ENCODE measurements around the gene MARVELD3. TPM values are rescaled to one million over a fixed set of nuclear protein-coding genes. Genes with fewer than 3 reads are reported as not detected.

The MARVELD3 gene
- total RNA-seq, 1 donor from 2014 or later, result 0.24 TPM

DNA sequence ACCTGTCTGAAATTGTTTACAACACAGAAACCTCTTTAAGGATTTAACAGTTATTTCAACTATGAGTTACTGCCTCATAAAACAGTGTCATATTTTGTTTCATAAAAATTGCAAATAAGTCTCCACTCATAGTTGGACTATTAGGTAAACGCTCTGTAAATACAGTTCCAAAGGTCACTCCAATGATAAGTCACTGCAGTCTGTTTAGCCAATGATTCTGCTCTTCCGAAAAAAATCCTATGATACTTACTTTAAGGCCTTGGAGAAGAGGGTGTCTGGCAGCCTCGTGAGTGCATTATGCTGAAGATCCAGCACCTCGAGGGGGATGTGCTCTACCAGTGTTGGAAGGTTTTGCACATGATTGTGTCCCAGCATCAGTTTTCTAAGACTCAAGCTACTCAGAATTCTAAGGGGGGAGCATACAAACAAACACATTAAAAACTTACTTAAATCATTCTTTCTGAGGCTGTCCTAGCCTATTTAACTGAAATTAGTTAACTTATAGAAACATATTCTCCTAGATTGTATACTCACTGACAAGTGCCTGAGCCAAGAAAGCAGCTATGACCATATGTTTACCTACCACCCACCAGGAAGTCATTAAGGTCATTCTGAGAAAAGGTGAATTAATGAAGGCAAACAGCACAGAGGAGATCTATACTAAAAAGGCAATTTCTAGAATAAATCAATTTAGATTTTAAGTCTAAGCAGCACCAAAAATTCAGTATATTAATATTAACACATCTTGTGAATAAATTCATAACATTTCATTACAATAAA, 41.1 kb downstream of the MARVELD3 start:
- H3K4me1 Mint-ChIP-seq (ENCODE audit: unreplicated experiment), result no peaks in the 10 kb centered on the region
- TF ChIP-seq, protein P1, sequence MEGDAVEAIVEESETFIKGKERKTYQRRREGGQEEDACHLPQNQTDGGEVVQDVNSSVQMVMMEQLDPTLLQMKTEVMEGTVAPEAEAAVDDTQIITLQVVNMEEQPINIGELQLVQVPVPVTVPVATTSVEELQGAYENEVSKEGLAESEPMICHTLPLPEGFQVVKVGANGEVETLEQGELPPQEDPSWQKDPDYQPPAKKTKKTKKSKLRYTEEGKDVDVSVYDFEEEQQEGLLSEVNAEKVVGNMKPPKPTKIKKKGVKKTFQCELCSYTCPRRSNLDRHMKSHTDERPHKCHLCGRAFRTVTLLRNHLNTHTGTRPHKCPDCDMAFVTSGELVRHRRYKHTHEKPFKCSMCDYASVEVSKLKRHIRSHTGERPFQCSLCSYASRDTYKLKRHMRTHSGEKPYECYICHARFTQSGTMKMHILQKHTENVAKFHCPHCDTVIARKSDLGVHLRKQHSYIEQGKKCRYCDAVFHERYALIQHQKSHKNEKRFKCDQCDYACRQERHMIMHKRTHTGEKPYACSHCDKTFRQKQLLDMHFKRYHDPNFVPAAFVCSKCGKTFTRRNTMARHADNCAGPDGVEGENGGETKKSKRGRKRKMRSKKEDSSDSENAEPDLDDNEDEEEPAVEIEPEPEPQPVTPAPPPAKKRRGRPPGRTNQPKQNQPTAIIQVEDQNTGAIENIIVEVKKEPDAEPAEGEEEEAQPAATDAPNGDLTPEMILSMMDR (IDR thresholded peaks at IDR 0.05), result no peak
- no peak overlapping the region for H3K27ac Mint-ChIP-seq (ENCODE audit: unreplicated experiment)
- H3K4me3 Mint-ChIP-seq (ENCODE audit: unreplicated experiment), result no peak overlapping the region
- no peak for DNase-seq (ENCODE audit: extremely low spot score, unreplicated experiment)
- H3K36me3 Mint-ChIP-seq (ENCODE audit: unreplicated experiment), result peaks cover 52% of the 10 kb centered on the region
- no peaks in the 10 kb centered on the region for H3K9me3 Mint-ChIP-seq (ENCODE audit: unreplicated experiment)
- H3K27me3 Mint-ChIP-seq (ENCODE audit: unreplicated experiment), result no peaks in the 10 kb centered on the region

DNA sequence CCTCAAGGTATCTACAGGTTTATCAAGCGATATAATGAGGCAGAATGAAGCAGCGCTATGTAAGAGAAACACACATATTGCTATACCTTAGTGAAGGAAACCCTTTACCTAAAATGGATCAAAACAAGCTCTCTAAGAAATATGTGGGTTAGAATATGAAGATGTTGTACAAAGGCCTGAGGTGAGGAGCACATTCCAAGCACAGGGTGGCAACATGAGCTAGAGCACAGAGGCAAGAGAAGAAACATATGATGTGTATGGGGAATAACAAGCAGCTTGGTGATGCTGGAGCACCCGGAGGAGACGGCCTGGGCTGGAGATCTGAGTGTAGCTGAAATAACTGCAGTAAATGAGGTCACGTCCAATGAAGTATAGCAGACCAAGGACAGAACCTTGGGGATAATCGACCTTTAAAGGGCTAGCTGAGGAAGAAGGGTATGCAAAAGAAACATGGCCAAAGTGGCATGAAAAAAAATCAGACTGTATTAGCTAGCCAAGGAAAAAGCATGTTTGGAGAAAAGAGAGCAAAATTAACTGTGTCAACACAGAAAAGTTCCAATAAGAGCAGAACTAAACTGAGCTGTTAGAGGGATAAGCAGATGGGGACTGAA, 44.0 kb downstream of the MARVELD3 start:
- Mint-ChIP-seq H3K4me1 (ENCODE audit: unreplicated experiment) (no peaks in the 10 kb centered on the region), H3K36me3 (ENCODE audit: unreplicated experiment) (peaks cover 51% of the 10 kb centered on the region), H3K27ac (ENCODE audit: unreplicated experiment) (no peak overlapping the region)

DNA sequence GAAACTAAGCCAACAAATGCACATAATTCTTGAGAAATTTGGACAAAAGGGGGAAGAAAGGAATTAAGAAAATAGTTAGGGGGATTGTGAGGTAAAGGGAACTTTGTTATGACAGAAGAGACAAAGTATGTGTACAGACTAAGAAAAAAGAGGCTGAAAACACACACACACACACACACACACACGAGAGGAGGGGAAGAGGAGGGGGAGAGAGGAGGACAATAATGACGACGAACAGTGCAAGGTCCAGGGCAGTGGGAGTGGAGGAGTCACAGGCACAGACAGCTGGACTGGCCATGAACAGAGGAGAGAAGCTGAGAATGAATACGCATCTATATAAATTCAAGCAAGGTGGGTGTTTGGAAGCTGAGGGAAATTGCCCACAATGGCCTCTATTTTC, 44.6 kb downstream of the MARVELD3 start:
- Mint-ChIP-seq H3K9me3 (ENCODE audit: unreplicated experiment) (no peaks in the 10 kb centered on the region), H3K27ac (ENCODE audit: unreplicated experiment) (no peak overlapping the region), H3K36me3 (ENCODE audit: unreplicated experiment) (peaks cover 52% of the 10 kb centered on the region), H3K4me1 (ENCODE audit: unreplicated experiment) (no peaks in the 10 kb centered on the region), H3K4me3 (ENCODE audit: unreplicated experiment) (no peak overlapping the region), H3K27me3 (ENCODE audit: unreplicated experiment) (no peaks in the 10 kb centered on the region)
- TF ChIP-seq, protein P1 (IDR thresholded peaks at IDR 0.05), result no peak
- DNase-seq (ENCODE audit: extremely low spot score, unreplicated experiment), result no peak

More for the DNA sequence above, 44.0 kb downstream of the MARVELD3 start:
- Mint-ChIP-seq H3K4me3 (ENCODE audit: unreplicated experiment) (no peak overlapping the region), H3K27me3 (ENCODE audit: unreplicated experiment) (no peaks in the 10 kb centered on the region), H3K9me3 (ENCODE audit: unreplicated experiment) (no peaks in the 10 kb centered on the region)
- DNase-seq (ENCODE audit: extremely low spot score, unreplicated experiment), result no peak
- TF ChIP-seq, protein P1 (IDR thresholded peaks at IDR 0.05), result peak; percentile 16

DNA sequence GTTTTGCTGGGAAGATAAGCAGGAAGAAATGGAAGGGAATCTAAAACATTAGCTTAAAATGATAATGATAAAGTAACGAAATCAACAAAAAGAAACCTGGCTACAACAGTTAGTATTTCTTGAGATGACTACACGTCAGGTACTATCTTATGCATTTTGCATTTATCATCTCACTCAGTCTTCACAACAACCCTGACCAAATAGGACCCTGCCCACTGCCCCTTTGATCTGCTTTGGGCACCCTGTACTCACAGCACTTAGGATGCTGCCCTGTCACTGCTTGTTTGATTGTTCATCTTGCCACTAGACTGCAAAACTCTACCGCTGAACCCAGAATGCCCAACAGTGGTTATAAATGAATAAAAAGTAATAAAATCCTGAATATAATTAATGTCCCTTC, 45.2 kb downstream of the MARVELD3 start:
- H3K4me1 Mint-ChIP-seq (ENCODE audit: unreplicated experiment), result no peaks in the 10 kb centered on the region
- H3K9me3 Mint-ChIP-seq (ENCODE audit: unreplicated experiment), result no peaks in the 10 kb centered on the region
- H3K27me3 Mint-ChIP-seq (ENCODE audit: unreplicated experiment), result no peaks in the 10 kb centered on the region

DNA sequence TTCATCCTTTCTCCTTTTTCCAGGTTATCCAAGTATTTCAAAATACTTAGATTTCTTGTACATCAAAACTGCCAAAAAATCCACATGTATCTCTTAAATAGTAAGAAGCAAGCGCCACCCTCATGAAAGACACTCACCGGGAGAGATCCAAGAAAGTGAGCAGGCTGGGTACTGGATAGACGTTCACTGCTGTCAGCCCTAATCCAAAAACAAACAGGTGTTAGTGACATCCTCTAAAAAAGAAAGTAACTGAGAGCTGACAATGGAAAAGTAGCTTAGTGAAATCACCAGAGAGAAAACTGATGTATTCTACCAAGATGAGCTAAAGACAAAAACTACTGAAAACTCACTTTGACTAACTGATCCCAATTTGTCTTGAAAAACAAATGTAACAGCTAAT, 46.1 kb downstream of the MARVELD3 start:
- H3K27me3 Mint-ChIP-seq (ENCODE audit: unreplicated experiment), result no peaks in the 10 kb centered on the region
- H3K4me3 Mint-ChIP-seq (ENCODE audit: unreplicated experiment), result no peak overlapping the region
- no peak overlapping the region for H3K27ac Mint-ChIP-seq (ENCODE audit: unreplicated experiment)
- H3K9me3 Mint-ChIP-seq (ENCODE audit: unreplicated experiment), result no peaks in the 10 kb centered on the region
- H3K36me3 Mint-ChIP-seq (ENCODE audit: unreplicated experiment), result peaks cover 48% of the 10 kb centered on the region
- DNase-seq (ENCODE audit: extremely low spot score, unreplicated experiment), result no peak
- TF ChIP-seq, protein P1 (IDR thresholded peaks at IDR 0.05), result no peak
- no peaks in the 10 kb centered on the region for H3K4me1 Mint-ChIP-seq (ENCODE audit: unreplicated experiment)

More for the DNA sequence above, 45.2 kb downstream of the MARVELD3 start:
- no peak overlapping the region for H3K4me3 Mint-ChIP-seq (ENCODE audit: unreplicated experiment)
- no peak overlapping the region for H3K27ac Mint-ChIP-seq (ENCODE audit: unreplicated experiment)
- TF ChIP-seq, protein P1 (IDR thresholded peaks at IDR 0.05), result no peak
- DNase-seq (ENCODE audit: extremely low spot score, unreplicated experiment), result no peak
- H3K36me3 Mint-ChIP-seq (ENCODE audit: unreplicated experiment), result peaks cover 51% of the 10 kb centered on the region

Measured in osteocyte (in vitro differentiated cells).